Memory B cell (primary cell): Measurements from ENCODE around the gene RARB.

Source experiments
- ATAC-seq: fragments of 150-1000 bp; cut with Tn5 transposase; 2 replicates; pipeline ENCODE4 v1.10.0; 2021; ENCODE audit warnings: low read depth, mild to moderate bottlenecking, moderate library complexity
- DNase-seq, 2 donors: peaks; one replicate each; pipeline ENCODE4 v3.0.0; 2022; ENCODE audit warnings: low spot score in 2 of 2
- H3K27ac Mint-ChIP-seq: one replicate; pipeline ENCODE4 v1.8.0; 2022; ENCODE audit warnings: mild to moderate bottlenecking, moderate library complexity, mixed read lengths
- H3K27me3 Mint-ChIP-seq: one replicate; pipeline ENCODE4 v1.8.0; 2022; ENCODE audit warnings: mixed read lengths
- H3K36me3 Mint-ChIP-seq: one replicate; pipeline ENCODE4 v1.8.0; 2022; ENCODE audit warnings: mild to moderate bottlenecking, mixed read lengths
- H3K4me1 Mint-ChIP-seq: one replicate; pipeline ENCODE4 v1.8.0; 2022; ENCODE audit warnings: mixed read lengths
- H3K4me3 Mint-ChIP-seq: one replicate; pipeline ENCODE4 v1.8.0; 2022; ENCODE audit warnings: mild to moderate bottlenecking, moderate library complexity, mixed read lengths
- H3K9me3 Mint-ChIP-seq: one replicate; pipeline ENCODE4 v1.8.0; 2022; ENCODE audit warnings: mixed read lengths

The RARB gene

GRCh38 chr3:25461946-25462345 lies 33.9 kb downstream of the RARB start:
- Mint-ChIP-seq H3K36me3 (no peaks in the 10 kb centered on the region), H3K27ac (no peak overlapping the region), H3K4me3 (no peak overlapping the region), H3K9me3 (no peaks in the 10 kb centered on the region), H3K4me1 (no peaks in the 10 kb centered on the region), H3K27me3 (peaks cover 2% of the 10 kb centered on the region)
- no peak for ATAC-seq
- DNase-seq, result no peak

GRCh38 chr3:25462495-25462894 lies 34.4 kb downstream of the RARB start:
- no peak for DNase-seq
- Mint-ChIP-seq H3K9me3 (no peaks in the 10 kb centered on the region), H3K36me3 (no peaks in the 10 kb centered on the region), H3K27ac (no peak overlapping the region), H3K27me3 (peaks cover 2% of the 10 kb centered on the region), H3K4me3 (no peak overlapping the region), H3K4me1 (no peaks in the 10 kb centered on the region)
- no peak for ATAC-seq

GRCh38 chr3:25463836-25464418 lies 35.9 kb downstream of the RARB start:
- H3K27ac Mint-ChIP-seq, result no peak overlapping the region
- H3K36me3 Mint-ChIP-seq, result no peaks in the 10 kb centered on the region
- peaks cover 2% of the 10 kb centered on the region for H3K27me3 Mint-ChIP-seq
- H3K4me3 Mint-ChIP-seq, result no peak overlapping the region
- ATAC-seq, result no peak
- DNase-seq, result no peak
- no peaks in the 10 kb centered on the region for H3K4me1 Mint-ChIP-seq
- no peaks in the 10 kb centered on the region for H3K9me3 Mint-ChIP-seq

- no peaks in the 10 kb centered on the region for H3K27me3 Mint-ChIP-seq
- DNase-seq, result no peak
Observed at GRCh38 chr3:25465266-25465860, 37.3 kb downstream of the RARB start.

GRCh38 chr3:25468866-25469319 lies 40.8 kb downstream of the RARB start:
- H3K4me1 Mint-ChIP-seq, result no peaks in the 10 kb centered on the region
- no peaks in the 10 kb centered on the region for H3K36me3 Mint-ChIP-seq
- no peak overlapping the region for H3K27ac Mint-ChIP-seq
- no peak for DNase-seq
- no peak overlapping the region for H3K4me3 Mint-ChIP-seq
- no peak for ATAC-seq
- no peaks in the 10 kb centered on the region for H3K27me3 Mint-ChIP-seq
- no peaks in the 10 kb centered on the region for H3K9me3 Mint-ChIP-seq

More at GRCh38 chr3:25465266-25465860, 37.3 kb downstream of the RARB start:
- Mint-ChIP-seq H3K4me1 (no peaks in the 10 kb centered on the region), H3K4me3 (no peak overlapping the region), H3K36me3 (no peaks in the 10 kb centered on the region), H3K27ac (no peak overlapping the region), H3K9me3 (no peaks in the 10 kb centered on the region)
- ATAC-seq, result no peak

GRCh38 chr3:25469558-25469957 lies 41.5 kb downstream of the RARB start:
- H3K4me1 Mint-ChIP-seq, result no peaks in the 10 kb centered on the region
- DNase-seq (no peak), ATAC-seq (no peak)
- H3K27me3 Mint-ChIP-seq, result no peaks in the 10 kb centered on the region
- H3K36me3 Mint-ChIP-seq, result no peaks in the 10 kb centered on the region
- H3K4me3 Mint-ChIP-seq, result no peak overlapping the region
- no peaks in the 10 kb centered on the region for H3K9me3 Mint-ChIP-seq
- no peak overlapping the region for H3K27ac Mint-ChIP-seq

GRCh38 chr3:25471081-25471768 lies 43.2 kb downstream of the RARB start:
- H3K4me1 Mint-ChIP-seq, result no peaks in the 10 kb centered on the region
- H3K27me3 Mint-ChIP-seq, result no peaks in the 10 kb centered on the region
- no peak for DNase-seq
- no peaks in the 10 kb centered on the region for H3K9me3 Mint-ChIP-seq
- no peak overlapping the region for H3K4me3 Mint-ChIP-seq
- no peaks in the 10 kb centered on the region for H3K36me3 Mint-ChIP-seq
- no peak overlapping the region for H3K27ac Mint-ChIP-seq
- ATAC-seq, result no peak

GRCh38 chr3:25472153-25472552 lies 44.1 kb downstream of the RARB start:
- Mint-ChIP-seq H3K27me3 (no peaks in the 10 kb centered on the region), H3K36me3 (no peaks in the 10 kb centered on the region), H3K4me3 (no peak overlapping the region), H3K27ac (no peak overlapping the region), H3K4me1 (no peaks in the 10 kb centered on the region), H3K9me3 (no peaks in the 10 kb centered on the region)
- no peak for ATAC-seq
- no peak for DNase-seq

GRCh38 chr3:25472731-25473130 lies 44.7 kb downstream of the RARB start:
- DNase-seq, result no peak
- no peak for ATAC-seq
- Mint-ChIP-seq H3K27me3 (no peaks in the 10 kb centered on the region), H3K4me3 (no peak overlapping the region), H3K27ac (no peak overlapping the region), H3K4me1 (no peaks in the 10 kb centered on the region), H3K9me3 (no peaks in the 10 kb centered on the region), H3K36me3 (no peaks in the 10 kb centered on the region)

- H3K9me3 Mint-ChIP-seq, result no peaks in the 10 kb centered on the region
- H3K36me3 Mint-ChIP-seq, result no peaks in the 10 kb centered on the region
- ATAC-seq, result no peak
- DNase-seq, result no peak
- no peak overlapping the region for H3K27ac Mint-ChIP-seq
- H3K4me3 Mint-ChIP-seq, result no peak overlapping the region
- no peaks in the 10 kb centered on the region for H3K4me1 Mint-ChIP-seq
- no peaks in the 10 kb centered on the region for H3K27me3 Mint-ChIP-seq
Observed at GRCh38 chr3:25473246-25473645, 45.2 kb downstream of the RARB start.

- H3K4me1 Mint-ChIP-seq, result no peaks in the 10 kb centered on the region
- DNase-seq, result no peak
- no peaks in the 10 kb centered on the region for H3K36me3 Mint-ChIP-seq
- no peaks in the 10 kb centered on the region for H3K27me3 Mint-ChIP-seq
- H3K4me3 Mint-ChIP-seq, result no peak overlapping the region
- ATAC-seq, result no peak
- H3K9me3 Mint-ChIP-seq, result no peaks in the 10 kb centered on the region
- H3K27ac Mint-ChIP-seq, result no peak overlapping the region
Observed at GRCh38 chr3:25474052-25474451, 46.0 kb downstream of the RARB start.

- no peak for ATAC-seq
Observed at GRCh38 chr3:25476639-25477038, 48.6 kb downstream of the RARB start.

GRCh38 chr3:25478211-25478757 lies 50.2 kb downstream of the RARB start:
- H3K27ac Mint-ChIP-seq, result no peak overlapping the region
- no peaks in the 10 kb centered on the region for H3K36me3 Mint-ChIP-seq
- H3K9me3 Mint-ChIP-seq, result no peaks in the 10 kb centered on the region
- H3K4me1 Mint-ChIP-seq, result no peaks in the 10 kb centered on the region
- ATAC-seq (no peak), DNase-seq (no peak)
- no peak overlapping the region for H3K4me3 Mint-ChIP-seq
- peaks cover 3% of the 10 kb centered on the region for H3K27me3 Mint-ChIP-seq

More at GRCh38 chr3:25476639-25477038, 48.6 kb downstream of the RARB start:
- Mint-ChIP-seq H3K27me3 (peaks cover 1% of the 10 kb centered on the region), H3K9me3 (no peaks in the 10 kb centered on the region), H3K4me1 (no peaks in the 10 kb centered on the region), H3K27ac (no peak overlapping the region), H3K36me3 (no peaks in the 10 kb centered on the region), H3K4me3 (no peak overlapping the region)
- no peak for DNase-seq

- Mint-ChIP-seq H3K27me3 (peaks cover 3% of the 10 kb centered on the region), H3K27ac (no peak overlapping the region), H3K4me1 (no peaks in the 10 kb centered on the region), H3K36me3 (no peaks in the 10 kb centered on the region), H3K4me3 (no peak overlapping the region), H3K9me3 (no peaks in the 10 kb centered on the region)
- no peak for ATAC-seq
- no peak for DNase-seq
Observed at GRCh38 chr3:25478964-25479726, 51.1 kb downstream of the RARB start.
